Heart left ventricle (tissue), 13 donors: ENCODE measurements around the gene KIAA0753.

ENCODE experiments used
- CTCF ChIP-seq, 12 donors: fragments of 200-600 bp; sonication (generic) in 4 of 12; IDR thresholded peaks; one replicate each; pipeline versions ENCODE4 v1.5.0 to v1.8.0; 2018 to 2022; ENCODE audit warnings: antibody characterized with exemption in 12 of 12, mild to moderate bottlenecking in 5 of 12
- POLR2A ChIP-seq, 2 donors: fragments of 450-650 bp; IDR thresholded peaks; one replicate each; pipeline ENCODE4 v1.6.1; 2017; ENCODE audit warnings: antibody characterized with exemption in 2 of 2, mild to moderate bottlenecking in 2 of 2, moderate library complexity in 2 of 2
- donor health status: ischemic (EF 13 %, LVEDD 7.1; RV severe dilation, severe dysfunction).
- donor health status: DM: no; HTN: yes; CAD: no.
- donor health status: DM: no; HTN: no; CAD: no.
- donor health status: ischemic (EF 25% LVEDD 6.9; RV normal size, moderate dysfunction).
- donor health status: ischemic (EF 25% LVEDD 5.7; RV mildly dilated, moderate dysfunction).
- donor health status: ischemic (EF 35%, LVEDD 5.7; RV mildly dilated, moderate dysfunction).
- donor health status: nonischemic (EF 11% LVEDD 7.7; RV severe dilation, severe dysfunction).
- donor health status: DM: yes; HTN: yes; CAD: no.
- donor health status: PGD.
- donor health status: ischemic (EF 29% LVEDD 5.4; RV normal size, mild dysfunction).
- donor health status: nonischemic (EF 23%, LVEDD 6.1; RV moderate dilation, normal function).

DNA sequence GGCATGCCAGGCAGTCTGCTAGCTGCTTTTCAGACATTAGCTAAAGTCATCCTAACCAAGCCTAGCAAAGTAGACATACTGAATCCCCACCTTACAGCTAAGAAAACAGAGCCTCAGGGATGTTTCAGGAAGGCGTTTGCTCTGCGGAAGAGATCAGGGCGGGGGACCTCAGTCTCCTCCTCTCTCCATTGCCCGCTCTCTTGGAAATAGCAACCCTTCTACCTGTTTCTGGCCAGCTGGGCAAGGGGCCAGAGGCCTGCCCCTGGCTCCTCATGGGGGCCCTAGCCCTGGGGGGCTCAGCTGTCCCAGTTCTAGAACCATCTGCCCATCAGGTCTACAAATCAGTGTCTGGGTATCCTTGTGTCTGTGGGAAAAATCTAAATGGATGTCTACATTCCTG lies 98.6 kb downstream of the KIAA0753 start:
- TF ChIP-seq CTCF (IDR thresholded peaks at IDR 0.05) = no peak
- TF ChIP-seq POLR2A (IDR thresholded peaks at IDR 0.05) = no peak
